Stimulated activated naive CD8-positive, alpha-beta T cell treated with anti-CD3 and anti-CD28 coated beads, Interleukin-15, amount 100 ng/mL, for 72 hours (primary cell): ENCODE results near the gene MNAT1.

Experiments
- ATAC-seq: fragments of 150-1000 bp; cut with Tn5 transposase; 2 replicates; pipeline ENCODE4 v1.10.0; 2021; ENCODE audit warnings: mild to moderate bottlenecking, moderate library complexity
- DNase-seq, 2 donors: peaks; one replicate each; pipeline ENCODE4 v3.0.0; 2021 to 2022
- H3K27ac Mint-ChIP-seq, 2 donors: one replicate each; pipeline ENCODE4 v1.8.0; 2022; ENCODE audit warnings: mild to moderate bottlenecking in 2 of 2, mixed read lengths in 2 of 2, moderate library complexity in 2 of 2
- H3K27me3 Mint-ChIP-seq: one replicate; pipeline ENCODE4 v1.8.0; 2022; ENCODE audit warnings: mixed read lengths
- H3K4me1 Mint-ChIP-seq: one replicate; pipeline ENCODE4 v1.8.0; 2022; ENCODE audit warnings: mild to moderate bottlenecking, mixed read lengths
- H3K4me3 Mint-ChIP-seq, 2 donors: one replicate each; pipeline ENCODE4 v1.8.0; 2022; ENCODE audit warnings: mild to moderate bottlenecking in 2 of 2, mixed read lengths in 2 of 2, moderate library complexity in 1 of 2
- H3K9me3 Mint-ChIP-seq, 2 donors: one replicate each; pipeline ENCODE4 v1.8.0; 2022; ENCODE audit warnings: mixed read lengths in 2 of 2

MNAT1 gene

DNA sequence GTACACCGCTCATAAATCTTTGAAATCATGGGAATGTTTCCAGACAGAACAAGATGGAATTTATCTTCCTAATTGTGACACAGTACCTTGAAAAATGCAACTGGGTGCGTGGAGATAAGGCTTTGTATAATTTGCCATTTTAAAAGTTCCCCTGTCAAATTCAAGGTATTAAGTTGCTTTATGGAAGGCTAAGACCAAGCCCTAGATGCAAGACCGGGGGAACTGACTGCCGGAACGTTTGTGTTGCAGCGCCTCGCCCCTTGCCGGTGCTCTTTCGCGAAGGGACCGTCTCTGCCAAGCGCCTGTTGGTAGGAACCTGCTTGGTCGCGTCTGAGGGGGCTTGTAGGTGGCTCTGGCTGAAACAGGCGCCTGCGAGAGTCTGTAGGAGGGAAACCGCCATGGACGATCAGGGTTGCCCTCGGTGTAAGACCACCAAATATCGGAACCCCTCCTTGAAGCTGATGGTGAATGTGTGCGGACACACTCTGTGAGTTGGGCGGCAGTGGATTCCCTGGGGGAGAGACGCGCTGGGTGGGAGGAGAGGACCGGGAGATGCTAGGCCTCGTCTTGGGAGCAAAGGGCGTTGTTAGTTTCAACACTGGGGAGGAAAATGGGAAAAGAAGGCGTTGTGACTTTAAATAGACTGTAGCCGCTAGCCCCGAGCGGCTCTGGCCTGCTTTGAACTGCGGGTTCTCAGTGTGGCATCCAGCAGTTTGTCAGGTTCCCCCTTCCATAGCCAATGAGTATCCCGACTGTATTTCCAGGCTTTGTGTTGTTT is at the start of gene MNAT1:
Gene MNAT1 (plus strand): TSS at position 297 of the 778 bp plus-strand sequence. CDS start 102 bp downstream, at position 399.
- peak within 1 kb of the TSS; percentile 93 to 98 for H3K4me3 Mint-ChIP-seq
- H3K27me3 Mint-ChIP-seq = peaks cover 14% of the 10 kb centered on the region
- DNase-seq (peak; percentile 85 to 87), ATAC-seq (peak; percentile 99)
- peak within 1 kb of the TSS; percentile 98 for H3K27ac Mint-ChIP-seq
- H3K4me1 Mint-ChIP-seq = peaks cover 19% of the 10 kb centered on the region
- no peaks in the 10 kb centered on the region for H3K9me3 Mint-ChIP-seq

GRCh38 chr14:60686865-60687264 is 47.7 kb upstream of the MNAT1 start:
- DNase-seq (no peak), ATAC-seq (no peak)
- H3K27me3 Mint-ChIP-seq = peaks cover 8% of the 10 kb centered on the region
- no peaks in the 10 kb centered on the region for H3K9me3 Mint-ChIP-seq
- no peaks in the 10 kb centered on the region for H3K4me1 Mint-ChIP-seq
- no peak overlapping the region for H3K27ac Mint-ChIP-seq
- no peak overlapping the region for H3K4me3 Mint-ChIP-seq

GRCh38 chr14:60691383-60692113 is 43.0 kb upstream of the MNAT1 start:
- DNase-seq = no peak

GRCh38 chr14:60695327-60695726 is 39.2 kb upstream of the MNAT1 start:
- H3K27ac Mint-ChIP-seq = no peak overlapping the region
- ATAC-seq (no peak), DNase-seq (no peak)
- H3K9me3 Mint-ChIP-seq = peaks cover 6 to 10% of the 10 kb centered on the region in 2 donors
- H3K4me1 Mint-ChIP-seq = no peaks in the 10 kb centered on the region
- peaks cover 44% of the 10 kb centered on the region for H3K27me3 Mint-ChIP-seq
- H3K4me3 Mint-ChIP-seq = no peak overlapping the region

More at GRCh38 chr14:60691383-60692113, 43.0 kb upstream of the MNAT1 start:
- Mint-ChIP-seq H3K27me3 (peaks cover 26% of the 10 kb centered on the region), H3K27ac (no peak overlapping the region), H3K9me3 (no peaks in the 10 kb centered on the region), H3K4me1 (no peaks in the 10 kb centered on the region), H3K4me3 (no peak overlapping the region)
- no peak for ATAC-seq

GRCh38 chr14:60700598-60700997 is 34.0 kb upstream of the MNAT1 start:
- no peak for DNase-seq
- Mint-ChIP-seq H3K27me3 (peaks cover 27% of the 10 kb centered on the region), H3K4me1 (no peaks in the 10 kb centered on the region), H3K27ac (no peak overlapping the region), H3K9me3 (peaks cover 18 to 27% of the 10 kb centered on the region in 2 donors), H3K4me3 (no peak overlapping the region)
- ATAC-seq = no peak

- H3K4me1 Mint-ChIP-seq = no peaks in the 10 kb centered on the region
- peaks cover 20% of the 10 kb centered on the region for H3K27me3 Mint-ChIP-seq
- ATAC-seq = no peak
- H3K4me3 Mint-ChIP-seq = no peak overlapping the region
- no peak overlapping the region for H3K27ac Mint-ChIP-seq
- no peak for DNase-seq
- H3K9me3 Mint-ChIP-seq = peaks cover 14 to 19% of the 10 kb centered on the region in 2 donors
Observed at GRCh38 chr14:60705100-60705499, 29.5 kb upstream of the MNAT1 start.

DNA sequence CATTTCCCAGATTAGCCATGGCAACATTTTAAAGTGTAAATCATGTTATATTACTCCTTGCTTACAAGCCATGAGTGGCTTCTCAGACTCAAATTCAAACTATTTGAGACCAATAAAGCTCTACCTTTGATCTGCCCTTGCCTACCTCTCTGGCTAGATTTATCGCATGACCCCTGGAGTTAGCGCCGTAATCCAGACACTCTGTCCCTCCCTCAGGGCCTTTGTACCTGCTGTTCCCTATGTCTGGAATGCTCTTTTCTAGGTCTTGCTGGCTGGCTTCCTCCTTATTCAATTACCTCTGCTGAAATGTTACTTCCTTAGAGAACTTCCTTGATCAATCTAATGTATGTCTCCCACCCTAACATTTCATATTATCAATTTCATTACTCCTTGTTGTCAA is 26.7 kb upstream of the MNAT1 start:
- DNase-seq (no peak), ATAC-seq (no peak)
- H3K4me3 Mint-ChIP-seq = no peak overlapping the region
- H3K27me3 Mint-ChIP-seq = peaks cover 30% of the 10 kb centered on the region
- H3K9me3 Mint-ChIP-seq = no peaks in the 10 kb centered on the region
- H3K27ac Mint-ChIP-seq = no peak overlapping the region
- H3K4me1 Mint-ChIP-seq = no peaks in the 10 kb centered on the region

GRCh38 chr14:60710494-60710893 is 24.1 kb upstream of the MNAT1 start:
- ATAC-seq (no peak), DNase-seq (no peak)
- Mint-ChIP-seq H3K4me3 (no peak overlapping the region), H3K27me3 (peaks cover 30% of the 10 kb centered on the region), H3K9me3 (no peaks in the 10 kb centered on the region), H3K4me1 (no peaks in the 10 kb centered on the region), H3K27ac (no peak overlapping the region)

DNA sequence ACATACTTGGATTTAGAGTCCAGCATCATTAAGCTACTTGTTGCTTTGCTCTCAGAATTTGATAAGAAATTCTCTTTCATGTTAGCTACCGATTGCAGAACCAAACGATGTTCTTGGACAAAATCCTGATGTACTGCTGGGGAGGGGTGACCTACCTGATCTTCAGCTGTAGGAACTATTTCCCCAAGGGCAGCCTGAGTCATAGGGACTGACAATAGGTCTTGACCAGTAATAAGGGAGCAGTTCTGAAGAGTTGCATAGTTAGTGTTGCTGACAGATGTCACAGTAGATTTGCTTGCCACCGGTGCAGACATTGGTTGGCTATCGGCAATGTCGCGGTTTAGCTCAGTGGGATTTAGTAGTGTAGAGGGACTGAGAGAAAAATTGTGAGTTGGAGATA is 21.0 kb upstream of the MNAT1 start:
- Mint-ChIP-seq H3K9me3 (no peaks in the 10 kb centered on the region), H3K4me3 (no peak overlapping the region), H3K27me3 (peaks cover 16% of the 10 kb centered on the region), H3K27ac (no peak overlapping the region), H3K4me1 (no peaks in the 10 kb centered on the region)
- no peak for DNase-seq
- ATAC-seq = no peak

DNA sequence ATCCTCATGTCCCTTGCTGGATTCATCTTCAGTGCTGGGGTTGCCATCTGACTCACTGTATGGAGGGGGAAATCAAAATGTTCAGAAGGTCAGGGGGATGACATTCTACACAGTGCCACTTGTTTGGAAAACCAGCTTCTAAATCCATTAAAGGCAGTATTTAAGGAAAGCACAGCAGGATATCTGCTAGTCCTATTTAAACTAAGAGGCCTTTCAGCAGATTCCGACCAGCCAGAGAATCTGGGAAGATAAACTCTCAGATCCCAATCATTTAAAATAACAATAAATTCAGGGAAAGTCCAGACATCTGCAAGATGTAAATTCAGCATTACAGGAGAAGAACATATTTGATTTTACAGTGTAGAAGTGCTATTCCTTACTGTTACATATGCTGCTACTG is 14.2 kb upstream of the MNAT1 start:
- Mint-ChIP-seq H3K27me3 (peaks cover 67% of the 10 kb centered on the region), H3K4me3 (no peak overlapping the region)
- DNase-seq = no peak

DNA sequence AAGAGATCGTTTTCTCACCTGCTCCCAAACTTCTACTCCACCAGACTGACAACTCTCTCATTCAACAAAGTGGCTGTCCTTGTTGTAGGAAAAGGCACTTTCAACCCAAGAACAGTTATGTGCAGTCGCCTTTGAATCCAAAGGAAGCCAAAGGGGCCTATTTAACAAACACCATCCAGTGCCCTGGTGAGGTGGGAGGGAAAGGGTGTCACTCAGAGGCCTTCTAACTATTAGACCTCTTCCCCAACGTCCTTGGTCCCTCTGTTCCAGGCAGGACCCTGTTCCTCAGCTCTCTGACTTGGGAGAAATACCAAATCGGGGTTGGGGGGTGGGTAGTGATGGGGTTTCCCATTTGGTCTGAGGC is 13.6 kb upstream of the MNAT1 start:
- Mint-ChIP-seq H3K27ac (no peak overlapping the region), H3K4me1 (peaks cover 21% of the 10 kb centered on the region), H3K9me3 (no peaks in the 10 kb centered on the region), H3K4me3 (peak overlapping the region; percentile 69 to 85), H3K27me3 (peaks cover 72% of the 10 kb centered on the region)
- ATAC-seq (peak; percentile 4), DNase-seq (no peak)

More for the DNA sequence above, 14.2 kb upstream of the MNAT1 start:
- Mint-ChIP-seq H3K9me3 (no peaks in the 10 kb centered on the region), H3K27ac (no peak overlapping the region), H3K4me1 (peaks cover 21% of the 10 kb centered on the region)
- no peak for ATAC-seq

DNA sequence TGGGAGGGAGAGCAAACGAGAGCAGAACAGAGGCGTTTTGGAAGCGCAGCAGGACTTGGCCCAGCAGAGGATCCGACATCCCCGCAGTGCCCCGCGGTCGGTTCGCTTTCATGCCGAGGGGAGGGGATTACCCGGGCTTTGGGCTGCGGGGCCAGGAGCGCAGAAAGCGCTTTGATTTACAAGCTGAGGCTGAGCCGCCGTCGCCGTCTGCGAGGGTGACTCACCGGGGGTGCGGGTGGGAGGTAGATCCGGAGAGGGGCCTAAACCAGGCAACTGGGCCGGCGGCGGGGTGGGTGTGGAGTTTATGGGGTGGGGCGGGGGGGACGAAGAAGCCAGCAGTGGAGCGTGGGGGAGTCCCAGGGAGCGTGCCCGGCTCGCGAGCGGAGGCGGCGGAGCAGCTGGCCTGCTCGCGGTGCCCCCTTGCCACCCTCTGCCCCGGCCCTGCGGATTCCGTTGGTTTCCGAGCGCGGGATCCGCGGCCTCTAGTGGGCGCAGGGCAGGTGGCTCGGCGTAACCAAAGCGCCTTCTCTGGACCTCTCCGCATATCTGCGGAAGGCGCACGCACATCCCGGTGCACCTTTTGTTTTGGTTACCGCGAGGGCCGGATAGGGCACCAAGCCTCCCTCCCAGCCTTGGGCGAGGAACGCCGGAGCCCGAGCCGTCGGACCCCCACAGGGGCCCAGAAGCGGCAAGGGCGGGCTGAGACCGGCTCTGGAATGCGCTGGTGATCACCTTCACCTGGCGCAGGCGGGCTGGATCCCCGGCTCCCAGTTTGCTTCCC is 13.0 kb upstream of the MNAT1 start:
- Mint-ChIP-seq H3K4me1 (peaks cover 21% of the 10 kb centered on the region), H3K27ac (no peak overlapping the region), H3K9me3 (no peaks in the 10 kb centered on the region), H3K27me3 (peaks cover 77% of the 10 kb centered on the region), H3K4me3 (peak overlapping the region; percentile 85 to 91)
- ATAC-seq = peak; percentile 74
- DNase-seq = peak; percentile 70 to 71

DNA sequence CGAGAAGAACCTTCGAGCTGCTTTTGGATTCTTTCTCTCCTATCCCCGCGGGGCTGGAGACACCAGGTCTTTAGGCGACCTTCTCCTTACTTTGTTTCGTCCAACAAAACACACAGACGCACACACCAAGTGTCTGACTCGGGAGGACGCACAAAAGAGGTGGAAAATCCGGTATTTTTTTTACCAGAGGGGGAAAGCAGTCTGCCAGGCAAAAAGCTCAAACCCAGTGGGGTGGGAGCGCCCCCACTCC is 12.5 kb upstream of the MNAT1 start:
- H3K4me1 Mint-ChIP-seq = peaks cover 21% of the 10 kb centered on the region
- no peaks in the 10 kb centered on the region for H3K9me3 Mint-ChIP-seq

GRCh38 chr14:60722357-60723115 is 12.0 kb upstream of the MNAT1 start:
- DNase-seq (peak; percentile 21 to 40), ATAC-seq (peak; percentile 47)
- no peaks in the 10 kb centered on the region for H3K9me3 Mint-ChIP-seq
- peaks cover 87% of the 10 kb centered on the region for H3K27me3 Mint-ChIP-seq
- peak overlapping the region; percentile 85 to 91 for H3K4me3 Mint-ChIP-seq
- peak overlapping the region in 1 of 2 donors; percentile 12 for H3K27ac Mint-ChIP-seq
- peaks cover 21% of the 10 kb centered on the region for H3K4me1 Mint-ChIP-seq

More for the DNA sequence above, 12.5 kb upstream of the MNAT1 start:
- DNase-seq (no peak), ATAC-seq (peak; percentile 10)
- H3K27me3 Mint-ChIP-seq = peaks cover 82% of the 10 kb centered on the region
- peak overlapping the region; percentile 85 to 91 for H3K4me3 Mint-ChIP-seq
- H3K27ac Mint-ChIP-seq = no peak overlapping the region
